MG63 (cell line): ENCODE data around the gene SNX21. TPM values are rescaled to one million over a fixed set of nuclear protein-coding genes. Genes with fewer than 3 reads are reported as not detected.

Source experiments
- DNase-seq: peaks from one replicate; pipeline ENCODE4 v3.0.0-alpha.2; 2020
- H3K27me3 ChIP-seq: fragments of 250-450 bp; sonication (Bioruptor Pico); 2 replicates; pipeline ENCODE4 v1.5.1; 2020; ENCODE audit warnings: mild to moderate bottlenecking, moderate library complexity
- H3K36me3 ChIP-seq: fragments of 250-450 bp; sonication (Bioruptor Pico); 2 replicates; pipeline ENCODE4 v1.5.1; 2020; ENCODE audit warnings: mild to moderate bottlenecking, moderate library complexity
- H3K4me3 ChIP-seq: fragments of 250-450 bp; sonication (Bioruptor Pico); 2 replicates; pipeline ENCODE4 v1.5.1; 2020; ENCODE audit warnings: mild to moderate bottlenecking, moderate library complexity
- H3K9me3 ChIP-seq: fragments of 250-450 bp; sonication (Bioruptor Pico); 2 replicates; pipeline ENCODE4 v1.5.1; 2020; ENCODE audit warnings: mild to moderate bottlenecking, moderate library complexity
- total RNA-seq: library from RNA; depleted of rRNA; stranded (reverse); fragments of >200 nt; shearing (Covaris generic); gene quantifications from 2 replicates; pipeline ENCODE4 v1.2.3, GENCODE V29; 2014; ENCODE audit warnings: low replicate concordance

Gene SNX21
- total RNA-seq, 1 experiment from 2014 or later, result 74.9 TPM

- no peaks in the 10 kb centered on the region for H3K27me3 ChIP-seq
- no peaks in the 10 kb centered on the region for H3K9me3 ChIP-seq
- H3K4me3 ChIP-seq, result no peak overlapping the region
- peaks cover 60% of the 10 kb centered on the region for H3K36me3 ChIP-seq
- DNase-seq, result no peak
Observed at GRCh38 chr20:45836841-45837240, 3.2 kb downstream of the SNX21 start.

DNA sequence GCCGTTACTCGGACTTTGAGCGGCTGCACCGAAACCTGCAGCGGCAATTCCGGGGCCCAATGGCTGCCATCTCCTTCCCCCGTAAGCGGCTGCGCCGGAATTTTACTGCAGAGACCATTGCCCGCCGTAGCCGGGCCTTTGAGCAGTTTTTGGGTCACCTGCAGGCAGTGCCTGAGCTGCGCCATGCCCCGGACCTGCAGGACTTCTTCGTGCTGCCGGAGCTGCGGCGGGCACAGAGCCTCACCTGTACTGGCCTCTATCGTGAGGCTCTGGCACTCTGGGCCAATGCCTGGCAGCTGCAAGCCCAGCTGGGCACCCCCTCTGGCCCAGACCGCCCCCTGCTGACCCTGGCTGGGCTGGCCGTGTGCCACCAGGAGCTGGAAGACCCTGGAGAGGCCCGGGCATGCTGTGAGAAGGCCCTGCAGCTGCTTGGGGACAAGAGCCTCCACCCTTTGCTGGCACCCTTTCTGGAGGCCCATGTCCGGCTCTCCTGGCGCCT is 7.2 kb downstream of the SNX21 start:
- no peaks in the 10 kb centered on the region for H3K27me3 ChIP-seq
- no peak for DNase-seq
- no peaks in the 10 kb centered on the region for H3K9me3 ChIP-seq
- H3K4me3 ChIP-seq, result no peak overlapping the region
- peaks cover 81% of the 10 kb centered on the region for H3K36me3 ChIP-seq

DNA sequence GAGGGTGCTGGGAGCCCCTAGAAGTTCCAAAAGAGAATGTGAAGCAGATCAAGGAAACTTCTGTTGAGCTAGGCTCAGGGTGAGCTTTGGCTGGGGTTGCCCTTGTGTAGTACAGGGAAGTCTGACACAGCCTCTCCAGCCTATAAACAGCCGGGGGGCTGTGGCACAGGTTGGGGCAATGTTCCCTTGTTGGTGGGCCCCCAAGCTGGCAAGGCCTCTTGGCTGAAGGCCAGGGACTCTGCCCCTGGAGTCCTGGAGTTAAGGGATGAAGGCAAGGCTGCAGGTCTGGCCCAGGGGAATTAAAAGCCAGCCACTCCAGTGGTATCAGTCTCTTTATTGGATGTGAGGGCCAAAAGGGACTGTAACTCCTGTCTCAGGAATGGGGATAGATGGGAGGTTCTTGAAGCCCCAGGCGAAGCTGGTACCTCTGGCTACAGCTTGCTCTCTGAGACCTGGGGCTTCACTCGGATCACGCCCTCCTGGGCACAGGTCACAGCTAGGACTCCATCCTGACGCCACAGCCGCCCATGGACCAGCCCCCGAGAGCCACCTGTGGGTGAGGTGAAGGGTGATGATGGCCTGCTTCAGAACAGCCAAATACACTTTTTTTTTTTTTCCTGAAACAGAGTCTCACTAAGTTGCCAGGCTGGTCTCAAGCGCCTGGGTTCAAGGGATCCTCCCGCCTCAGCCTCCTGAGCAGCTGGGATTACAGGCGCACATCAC is 8.0 kb downstream of the SNX21 start:
- H3K4me3 ChIP-seq, result no peak overlapping the region
- no peaks in the 10 kb centered on the region for H3K9me3 ChIP-seq
- DNase-seq, result no peak
- H3K27me3 ChIP-seq, result no peaks in the 10 kb centered on the region
- peaks cover 85% of the 10 kb centered on the region for H3K36me3 ChIP-seq

DNA sequence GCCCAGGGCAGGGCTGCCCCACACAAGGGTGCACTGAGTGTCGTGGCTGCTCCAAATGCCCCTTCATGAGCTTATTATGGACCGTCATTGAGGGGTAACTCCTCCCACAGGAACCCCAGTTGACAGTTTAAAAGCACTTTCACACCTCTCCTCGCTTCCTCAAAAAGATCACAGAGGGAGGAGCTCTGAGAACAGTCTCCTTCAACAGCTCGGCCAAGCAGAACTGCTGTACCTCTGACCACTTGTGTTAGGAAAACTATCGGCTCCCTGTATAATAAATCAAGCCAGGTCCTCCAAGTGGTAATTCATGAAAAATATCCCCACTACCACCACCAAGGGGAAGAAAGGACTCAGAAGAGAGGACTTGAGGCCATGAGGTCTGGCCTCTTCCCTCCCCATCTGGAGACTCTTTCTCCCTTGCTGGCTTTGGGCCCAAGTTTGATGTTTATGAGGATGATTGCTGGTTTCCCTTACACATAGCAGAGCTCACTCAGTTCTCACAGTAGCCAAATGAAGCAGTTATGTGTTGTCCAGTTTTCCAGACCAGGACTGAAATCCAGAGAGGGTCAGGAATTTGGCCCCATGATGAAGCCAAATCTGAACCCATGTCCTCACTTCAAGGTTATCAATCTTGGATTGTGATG is 8.7 kb downstream of the SNX21 start:
- no peak for DNase-seq
- Histone ChIP-seq H3K4me3 (no peak overlapping the region), H3K36me3 (peaks cover 84% of the 10 kb centered on the region), H3K27me3 (no peaks in the 10 kb centered on the region), H3K9me3 (no peaks in the 10 kb centered on the region)

- Histone ChIP-seq H3K27me3 (no peaks in the 10 kb centered on the region), H3K9me3 (no peaks in the 10 kb centered on the region), H3K36me3 (peaks cover 76% of the 10 kb centered on the region), H3K4me3 (no peak overlapping the region)
- no peak for DNase-seq
Observed at GRCh38 chr20:45843506-45843905, 9.9 kb downstream of the SNX21 start.

GRCh38 chr20:45845452-45845851 is 11.9 kb downstream of the SNX21 start:
- Histone ChIP-seq H3K9me3 (no peaks in the 10 kb centered on the region), H3K36me3 (peaks cover 63% of the 10 kb centered on the region), H3K27me3 (no peaks in the 10 kb centered on the region), H3K4me3 (no peak overlapping the region)
- no peak for DNase-seq

DNA sequence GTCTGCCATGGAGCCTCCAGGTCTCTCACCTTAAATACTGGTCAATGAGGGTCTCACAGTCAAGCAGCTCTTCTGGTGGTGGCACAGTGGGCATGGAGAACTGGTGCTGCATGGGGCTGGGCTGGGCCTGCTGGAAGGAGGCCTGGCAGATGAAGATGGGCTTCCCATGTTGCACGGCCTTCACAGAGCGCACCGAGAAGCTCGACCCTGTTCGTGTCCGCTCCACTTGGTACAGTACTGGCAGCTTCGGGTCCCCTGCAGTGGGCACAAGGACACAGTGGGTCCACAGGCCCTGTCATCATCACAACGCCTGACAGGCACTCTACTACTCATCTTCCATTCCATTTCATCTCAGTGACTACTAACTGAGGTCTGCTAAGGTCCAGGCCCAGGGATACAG is 14.8 kb downstream of the SNX21 start:
- H3K27me3 ChIP-seq, result no peaks in the 10 kb centered on the region

GRCh38 chr20:45848969-45849582 is 15.5 kb downstream of the SNX21 start:
- DNase-seq, result no peak
- no peak overlapping the region for H3K4me3 ChIP-seq
- H3K9me3 ChIP-seq, result no peaks in the 10 kb centered on the region
- H3K27me3 ChIP-seq, result no peaks in the 10 kb centered on the region
- peaks cover 41% of the 10 kb centered on the region for H3K36me3 ChIP-seq

More for the DNA sequence above, 14.8 kb downstream of the SNX21 start:
- H3K36me3 ChIP-seq, result peaks cover 46% of the 10 kb centered on the region
- no peak for DNase-seq
- no peaks in the 10 kb centered on the region for H3K9me3 ChIP-seq
- no peak overlapping the region for H3K4me3 ChIP-seq

DNA sequence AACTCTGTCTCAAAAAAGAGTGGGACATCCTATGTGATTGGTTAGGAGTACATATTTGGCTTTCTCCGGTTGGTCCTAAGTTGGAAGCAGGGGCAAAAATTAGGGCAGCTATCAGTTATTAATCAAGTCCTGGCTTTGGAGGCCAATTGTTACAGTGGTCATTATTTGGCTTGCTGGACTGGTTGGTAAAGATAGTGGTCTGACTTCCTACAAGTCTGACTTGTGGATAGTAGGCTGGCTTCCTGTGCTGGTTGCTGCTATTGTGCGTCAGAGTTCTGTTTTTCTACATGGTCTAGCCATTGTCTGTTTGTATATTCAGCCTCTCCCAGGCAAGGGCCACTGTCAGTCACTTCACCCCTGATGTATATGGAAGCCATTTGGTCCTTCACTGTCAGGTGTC is 16.6 kb downstream of the SNX21 start:
- Histone ChIP-seq H3K27me3 (no peaks in the 10 kb centered on the region), H3K36me3 (peaks cover 33% of the 10 kb centered on the region), H3K4me3 (no peak overlapping the region), H3K9me3 (no peaks in the 10 kb centered on the region)
- DNase-seq, result no peak

GRCh38 chr20:45850926-45851325 is 17.3 kb downstream of the SNX21 start:
- Histone ChIP-seq H3K9me3 (no peaks in the 10 kb centered on the region), H3K36me3 (peaks cover 28% of the 10 kb centered on the region), H3K4me3 (no peak overlapping the region), H3K27me3 (no peaks in the 10 kb centered on the region)
- DNase-seq, result no peak

DNA sequence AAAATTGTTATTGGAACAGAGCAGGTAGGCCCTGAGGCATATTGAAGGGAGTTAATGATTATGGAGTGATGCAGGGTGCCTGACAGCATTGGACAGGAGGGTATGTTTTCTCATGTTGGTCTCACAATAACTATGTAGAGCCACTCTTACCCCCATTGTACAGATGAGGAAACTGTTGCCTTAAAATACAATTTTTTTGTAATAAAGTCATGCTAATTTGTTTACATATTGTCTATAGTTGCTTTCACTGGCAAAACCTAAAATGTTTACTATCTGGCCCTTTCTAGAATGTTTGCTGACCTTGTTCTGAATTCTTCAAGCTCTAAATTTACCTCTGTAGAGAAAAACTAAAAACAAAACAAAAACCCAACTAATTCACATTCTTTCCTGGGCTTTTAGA is 17.9 kb downstream of the SNX21 start:
- Histone ChIP-seq H3K27me3 (no peaks in the 10 kb centered on the region), H3K36me3 (peaks cover 24% of the 10 kb centered on the region), H3K9me3 (no peaks in the 10 kb centered on the region), H3K4me3 (no peak overlapping the region)
- DNase-seq, result no peak

DNA sequence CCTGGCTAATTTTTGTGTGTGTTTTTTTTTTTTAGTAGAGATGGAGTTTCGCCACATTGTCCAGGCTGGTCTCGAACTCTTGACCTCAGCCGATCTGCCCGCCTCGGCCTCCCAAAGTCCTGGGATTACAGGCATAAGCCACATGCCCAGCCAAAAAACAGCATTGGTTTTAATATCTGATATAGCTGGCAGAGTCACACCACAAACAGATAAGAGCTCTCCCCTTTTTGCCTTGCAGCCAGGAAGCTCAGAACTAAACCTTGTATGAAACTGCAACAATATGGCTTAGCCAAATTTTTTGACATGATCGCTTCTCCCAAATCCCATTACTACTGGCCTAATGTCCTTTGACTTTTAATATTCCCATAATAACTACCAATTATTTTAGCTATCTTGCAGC is 18.7 kb downstream of the SNX21 start:
- Histone ChIP-seq H3K4me3 (no peak overlapping the region), H3K36me3 (peaks cover 17% of the 10 kb centered on the region)
- no peak for DNase-seq

DNA sequence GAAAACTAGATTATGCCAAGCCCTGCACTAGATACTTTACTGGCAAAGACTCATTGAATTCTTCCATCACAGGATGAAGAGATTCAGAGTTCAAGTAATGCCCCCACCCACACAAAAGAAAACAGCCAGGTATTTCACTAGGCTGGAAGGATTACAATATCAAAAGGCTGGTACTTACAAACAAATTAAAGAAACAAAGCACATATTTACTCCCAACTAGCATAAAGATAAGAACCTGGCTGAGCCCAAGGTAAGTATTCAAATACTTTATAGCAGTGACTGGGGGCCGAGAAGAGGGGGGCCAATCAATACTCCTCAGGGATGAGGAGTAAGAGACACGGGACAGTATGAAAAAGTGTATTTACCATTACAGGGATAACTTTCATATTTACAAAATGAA is 19.9 kb downstream of the SNX21 start:
- Histone ChIP-seq H3K9me3 (no peaks in the 10 kb centered on the region), H3K36me3 (peaks cover 14% of the 10 kb centered on the region), H3K4me3 (no peak overlapping the region), H3K27me3 (no peaks in the 10 kb centered on the region)
- DNase-seq, result no peak

More for the DNA sequence above, 18.7 kb downstream of the SNX21 start:
- H3K9me3 ChIP-seq, result no peaks in the 10 kb centered on the region
- H3K27me3 ChIP-seq, result no peaks in the 10 kb centered on the region

DNA sequence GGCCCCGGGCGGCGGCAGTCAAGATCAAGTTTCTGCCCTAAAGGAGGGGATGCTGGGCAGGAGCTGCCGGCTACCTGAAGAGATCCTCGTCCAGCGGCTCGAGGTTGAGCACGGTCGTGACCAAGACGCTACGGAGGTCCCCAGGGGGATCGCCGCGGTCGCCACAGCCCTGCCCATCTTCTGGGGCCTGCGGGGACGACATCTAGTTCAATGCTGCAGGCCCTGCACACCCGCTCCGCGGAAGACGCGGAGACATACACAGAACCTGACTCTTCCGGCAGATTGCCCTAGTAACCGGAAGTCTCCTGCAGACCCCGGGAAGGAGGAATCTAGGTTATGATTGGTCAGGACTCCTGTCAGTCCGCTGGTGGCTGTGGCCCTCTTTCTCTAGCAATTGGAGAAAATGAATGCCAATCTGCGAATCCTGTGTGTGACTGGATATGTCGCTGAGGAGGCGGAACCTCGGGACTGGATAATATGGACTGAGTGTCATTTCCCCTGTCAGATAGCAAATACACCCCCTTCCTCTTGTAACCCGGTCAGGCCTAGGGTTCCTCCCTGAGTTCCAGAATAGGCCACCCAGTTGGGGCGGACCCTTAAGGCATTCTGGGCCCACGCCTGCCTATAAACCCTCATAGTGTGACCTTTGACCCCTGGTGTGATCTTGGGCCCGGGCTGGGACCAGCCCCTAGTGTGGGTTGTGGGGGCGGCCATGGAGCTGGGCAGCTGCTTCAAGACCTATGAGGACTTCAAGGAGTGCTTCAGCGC is 23.7 kb downstream of the SNX21 start, which contains the start of the genes ACOT8 and ZSWIM3:
TSS of gene ACOT8 (minus strand) at position 279 of the 768 bp plus-strand sequence. CDS start at position 202, 77 bp downstream.
TSS of gene ZSWIM3 (plus strand) at position 501 of the 768 bp plus-strand sequence. CDS start at position 713, 212 bp downstream.
- peaks cover 9% of the 10 kb centered on the region for H3K36me3 ChIP-seq
- DNase-seq, result peak; percentile 99
- H3K4me3 ChIP-seq, result peak within 1 kb of the TSS; percentile 79
- no peaks in the 10 kb centered on the region for H3K27me3 ChIP-seq
- no peaks in the 10 kb centered on the region for H3K9me3 ChIP-seq

GRCh38 chr20:45857882-45858216 is 24.2 kb downstream of the SNX21 start:
- Histone ChIP-seq H3K27me3 (no peaks in the 10 kb centered on the region), H3K36me3 (peaks cover 7% of the 10 kb centered on the region), H3K4me3 (peak overlapping the region; percentile 79), H3K9me3 (no peaks in the 10 kb centered on the region)
- peak; percentile 58 for DNase-seq

- no peaks in the 10 kb centered on the region for H3K36me3 ChIP-seq
- DNase-seq, result no peak
- H3K4me3 ChIP-seq, result no peak overlapping the region
- no peaks in the 10 kb centered on the region for H3K27me3 ChIP-seq
- no peaks in the 10 kb centered on the region for H3K9me3 ChIP-seq
Observed at GRCh38 chr20:45859916-45860315, 26.3 kb downstream of the SNX21 start.
